ENCODE measurements around the gene ARMC7.

Gene ARMC7

GRCh38 chr17:75078284-75079022 lies 31.3 kb upstream of the ARMC7 start:
- peak; percentile 95 for DNase-seq (ENCODE audit: low spot score)

GRCh38 chr17:75079023-75079373 lies 30.8 kb upstream of the ARMC7 start:
- no peak for DNase-seq (ENCODE audit: low spot score)

GRCh38 chr17:75081611-75082540 lies 27.9 kb upstream of the ARMC7 start:
- DNase-seq (ENCODE audit: low spot score) = no peak

GRCh38 chr17:75082683-75083082 lies 27.1 kb upstream of the ARMC7 start:
- no peak for DNase-seq (ENCODE audit: low spot score)

- peak; percentile 72 for DNase-seq (ENCODE audit: low spot score)
Measured at GRCh38 chr17:75084039-75084660, 25.6 kb upstream of the ARMC7 start.

GRCh38 chr17:75086496-75087181 lies 23.1 kb upstream of the ARMC7 start:
- no peak for DNase-seq (ENCODE audit: low spot score)

GRCh38 chr17:75087182-75087557 lies 22.6 kb upstream of the ARMC7 start:
- no peak for DNase-seq (ENCODE audit: low spot score)

- peak; percentile 95 for DNase-seq (ENCODE audit: low spot score)
Measured at GRCh38 chr17:75087558-75088453, 22.0 kb upstream of the ARMC7 start, which contains the start of gene SLC16A5. SLC16A5 (plus strand) TSS chr17:75087954; CDS start chr17:75093637, 5,683 bp downstream.

- DNase-seq (ENCODE audit: low spot score) = peak; percentile 77
Measured at GRCh38 chr17:75088465-75089417, 21.0 kb upstream of the ARMC7 start.

- peak; percentile 21 for DNase-seq (ENCODE audit: low spot score)
Measured at GRCh38 chr17:75090871-75091854, 18.6 kb upstream of the ARMC7 start.

GRCh38 chr17:75091855-75092327 lies 17.9 kb upstream of the ARMC7 start:
- no peak for DNase-seq (ENCODE audit: low spot score)

GRCh38 chr17:75093548-75094158 lies 16.1 kb upstream of the ARMC7 start:
- peak; percentile 27 for DNase-seq (ENCODE audit: low spot score)

GRCh38 chr17:75094871-75095399 lies 14.8 kb upstream of the ARMC7 start:
- no peak for DNase-seq (ENCODE audit: low spot score)

- DNase-seq (ENCODE audit: low spot score) = peak; percentile 99
Measured at GRCh38 chr17:75096082-75096625, 13.6 kb upstream of the ARMC7 start.

- DNase-seq (ENCODE audit: low spot score) = no peak
Measured at GRCh38 chr17:75097865-75098264, 11.9 kb upstream of the ARMC7 start.

- no peak for DNase-seq (ENCODE audit: low spot score)
Measured at GRCh38 chr17:75098861-75099260, 10.9 kb upstream of the ARMC7 start.

- no peak for DNase-seq (ENCODE audit: low spot score)
Measured at GRCh38 chr17:75099881-75100595, 9.7 kb upstream of the ARMC7 start.

All from kidney tubule cell (primary cell).